WI38 (cell line): Measurements from ENCODE around the gene ZMYND8.
"Not testable (repeated sequence)": the region's sequence is repeated elsewhere in the genome, so short reads cannot be mapped to it uniquely, and the experiment has no call there.

ENCODE experiments used
- H3K4me3 ChIP-seq: 2 replicates; pipeline ENCODE4 v1.5.1; 2011; ENCODE audit warnings: low read depth, mild to moderate bottlenecking, control low read depth, low read length
- TF ChIP-seq, protein P1 (sequence below): IDR thresholded peaks from 2 replicates; pipeline ENCODE4 v1.5.1; 2012; ENCODE audit warnings: low read depth, mild to moderate bottlenecking, control low read depth, low read length

The ZMYND8 gene

DNA sequence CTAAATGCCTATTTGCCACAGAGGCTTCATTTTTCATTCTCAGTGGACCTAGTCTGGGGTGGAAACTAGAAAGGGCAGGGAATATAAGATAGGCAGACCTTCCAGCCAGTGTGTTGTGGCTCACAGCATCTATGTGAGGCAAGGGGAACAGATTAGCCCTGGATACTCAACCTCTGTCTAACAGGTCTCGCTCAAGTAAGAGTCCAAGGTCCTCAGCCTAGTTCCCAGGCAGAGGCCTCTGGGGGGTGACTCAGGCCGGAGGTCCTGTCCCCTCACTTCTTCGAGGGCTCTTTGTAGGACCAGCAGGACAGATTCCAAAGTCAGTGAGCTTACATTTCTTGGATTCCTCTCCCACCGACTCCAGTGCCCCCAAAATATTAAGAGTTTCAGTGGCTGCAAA, 106.6 kb downstream of the ZMYND8 start:
- TF ChIP-seq, protein P1, sequence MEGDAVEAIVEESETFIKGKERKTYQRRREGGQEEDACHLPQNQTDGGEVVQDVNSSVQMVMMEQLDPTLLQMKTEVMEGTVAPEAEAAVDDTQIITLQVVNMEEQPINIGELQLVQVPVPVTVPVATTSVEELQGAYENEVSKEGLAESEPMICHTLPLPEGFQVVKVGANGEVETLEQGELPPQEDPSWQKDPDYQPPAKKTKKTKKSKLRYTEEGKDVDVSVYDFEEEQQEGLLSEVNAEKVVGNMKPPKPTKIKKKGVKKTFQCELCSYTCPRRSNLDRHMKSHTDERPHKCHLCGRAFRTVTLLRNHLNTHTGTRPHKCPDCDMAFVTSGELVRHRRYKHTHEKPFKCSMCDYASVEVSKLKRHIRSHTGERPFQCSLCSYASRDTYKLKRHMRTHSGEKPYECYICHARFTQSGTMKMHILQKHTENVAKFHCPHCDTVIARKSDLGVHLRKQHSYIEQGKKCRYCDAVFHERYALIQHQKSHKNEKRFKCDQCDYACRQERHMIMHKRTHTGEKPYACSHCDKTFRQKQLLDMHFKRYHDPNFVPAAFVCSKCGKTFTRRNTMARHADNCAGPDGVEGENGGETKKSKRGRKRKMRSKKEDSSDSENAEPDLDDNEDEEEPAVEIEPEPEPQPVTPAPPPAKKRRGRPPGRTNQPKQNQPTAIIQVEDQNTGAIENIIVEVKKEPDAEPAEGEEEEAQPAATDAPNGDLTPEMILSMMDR: no peak
- H3K4me3 ChIP-seq: no peak overlapping the region

DNA sequence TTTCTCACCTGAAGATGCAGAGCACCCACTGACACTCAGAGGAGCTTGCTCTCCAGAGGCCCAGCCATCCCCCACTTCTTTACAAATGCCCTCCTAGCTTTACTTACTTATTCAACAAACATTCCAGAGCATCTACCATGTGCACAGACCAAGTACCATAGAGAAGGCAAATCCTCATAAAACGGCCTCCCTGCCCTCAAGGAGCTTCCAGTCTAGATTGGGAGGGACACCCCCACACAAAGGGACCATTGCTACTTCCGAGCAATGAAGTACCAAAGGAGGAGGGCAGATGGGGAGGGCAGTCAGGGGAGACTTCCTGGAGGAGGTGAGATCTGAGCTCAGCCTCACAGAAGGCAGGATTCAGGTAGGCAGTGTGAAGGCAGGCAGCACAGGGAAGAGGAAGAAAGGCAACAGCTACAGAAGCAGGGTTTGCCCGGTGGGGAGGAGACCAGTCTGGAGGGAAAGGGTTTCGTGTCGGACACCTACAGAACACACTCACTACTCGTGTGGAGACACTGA, 108.0 kb downstream of the ZMYND8 start:
- no peak overlapping the region for H3K4me3 ChIP-seq
- TF ChIP-seq, protein P1: no peak

GRCh38 chr20:47247972-47248371, 108.5 kb downstream of the ZMYND8 start:
- no peak overlapping the region for H3K4me3 ChIP-seq
- TF ChIP-seq, protein P1: no peak

DNA sequence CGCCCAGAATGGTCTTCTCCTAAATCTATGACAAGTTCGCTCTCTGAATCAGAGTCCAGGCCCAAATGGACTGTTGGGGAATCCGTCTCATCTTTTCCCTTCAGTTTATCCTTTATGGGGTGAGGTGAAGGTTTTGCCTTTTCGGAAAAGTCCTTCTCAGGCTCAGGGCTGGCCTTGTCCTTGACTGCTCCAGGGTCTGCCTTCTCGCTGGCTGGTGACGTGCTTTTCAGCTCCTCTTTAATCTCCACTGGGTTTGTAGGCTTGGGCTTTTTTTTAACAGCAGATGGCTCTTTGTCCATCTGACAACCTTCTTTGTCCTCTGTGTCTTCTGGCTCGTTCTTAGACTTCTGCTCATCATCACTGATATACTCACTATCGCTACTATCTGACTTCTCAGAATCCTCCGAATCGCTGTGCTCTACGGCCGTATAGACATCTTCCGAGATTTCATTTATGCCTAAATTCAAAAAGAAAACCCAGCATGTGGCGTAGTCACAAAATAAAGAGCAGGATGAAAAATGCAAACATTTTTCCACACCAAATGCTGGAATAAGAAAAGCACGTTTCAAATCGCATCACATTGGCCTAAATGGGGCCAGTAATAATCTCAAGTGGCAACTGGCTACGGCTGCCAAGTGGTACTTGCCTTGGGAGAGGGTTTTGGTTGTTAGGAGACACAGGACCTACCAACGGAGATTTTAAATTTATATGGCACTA, 110.3 kb downstream of the ZMYND8 start:
- TF ChIP-seq, protein P1: no peak
- no peak overlapping the region for H3K4me3 ChIP-seq

DNA sequence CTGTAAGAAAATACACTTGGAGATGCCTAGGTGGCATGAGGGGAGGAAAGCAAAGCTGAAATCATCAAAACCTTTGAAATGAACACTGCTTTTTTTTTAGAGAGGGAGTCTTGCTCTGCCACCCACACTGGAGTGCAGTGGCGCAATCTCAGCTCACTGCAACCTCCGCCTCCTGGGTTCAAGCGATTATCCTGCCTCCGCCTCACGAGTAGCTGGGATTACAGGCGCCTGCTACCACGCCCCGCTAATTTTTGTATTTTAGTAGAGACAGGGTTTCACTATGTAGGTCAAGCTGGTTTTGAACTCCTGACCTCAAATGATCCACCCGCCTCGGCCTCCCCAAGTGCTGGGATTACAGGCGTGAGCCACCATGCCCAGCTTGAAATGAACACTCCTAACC, 111.3 kb downstream of the ZMYND8 start:
- H3K4me3 ChIP-seq: not testable (repeated sequence)

DNA sequence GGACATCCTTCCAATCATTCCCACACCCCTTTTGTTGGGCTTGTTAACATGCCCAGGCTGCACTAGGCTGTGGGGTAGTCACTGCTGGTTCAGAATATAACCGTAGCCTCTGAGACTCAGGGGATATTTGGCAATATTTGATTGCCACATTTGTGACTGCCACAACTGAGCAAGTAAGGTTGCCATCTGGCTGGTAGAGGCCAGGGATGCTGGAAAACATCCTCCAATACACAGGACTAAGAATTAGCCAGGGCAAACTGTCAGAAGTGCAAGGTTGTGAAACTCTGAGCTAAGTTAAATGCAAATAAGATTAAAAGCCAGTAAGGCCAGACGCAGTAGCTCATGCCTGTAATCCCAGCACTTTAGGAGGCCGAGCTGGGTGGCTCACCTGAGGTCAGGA, 112.0 kb downstream of the ZMYND8 start:
- no peak overlapping the region for H3K4me3 ChIP-seq
- TF ChIP-seq, protein P1: no peak

DNA sequence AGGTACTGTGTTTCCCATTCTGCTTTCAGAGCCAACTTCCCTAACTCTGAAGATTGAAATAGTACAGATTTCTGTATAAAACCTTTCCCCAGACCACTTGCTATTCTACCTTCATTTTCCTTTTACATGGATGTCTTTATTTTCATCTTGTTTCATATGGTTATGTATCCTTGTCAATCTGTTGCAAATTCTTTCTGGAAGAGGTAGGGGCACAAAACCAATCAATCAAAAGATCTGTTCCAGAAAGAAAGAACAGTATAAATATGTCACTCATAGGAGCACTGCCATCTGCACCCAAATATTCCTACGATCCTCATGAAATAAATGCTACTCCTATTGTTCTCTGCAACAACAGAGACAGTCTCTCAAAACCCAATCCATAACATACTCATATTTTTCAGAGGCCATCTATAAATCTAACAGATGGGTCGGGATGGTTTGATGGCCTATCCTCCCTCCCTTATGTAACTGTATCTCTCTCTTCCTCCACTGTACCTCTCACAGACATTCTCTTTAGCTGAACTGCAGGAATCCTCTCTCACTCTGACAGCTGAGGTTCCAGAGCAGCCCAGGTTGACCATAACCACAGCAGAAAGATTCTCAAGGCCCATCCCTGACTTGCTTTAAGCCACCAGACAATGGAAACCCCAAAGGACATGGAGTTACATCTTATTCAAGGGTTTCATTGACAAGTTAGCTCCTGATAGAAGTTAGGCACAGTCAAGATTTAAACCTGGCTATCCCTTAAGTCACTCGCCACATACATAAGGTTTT, 112.8 kb downstream of the ZMYND8 start:
- H3K4me3 ChIP-seq: no peak overlapping the region
- TF ChIP-seq, protein P1: no peak
